DMS53 treated with DMSO at 0.1 percent for 48 hours (cell line): ENCODE data around the gene TUSC2.
A peak's percentile ranks its signal among the peaks of the same experiment; 100 is the strongest.

Experiments used
- DNase-seq: peaks from one replicate; lab custom pipeline; 2025; ENCODE audit not compliant: unreplicated experiment; lab: John Stamatoyannopoulos, UW

The TUSC2 gene

DNA sequence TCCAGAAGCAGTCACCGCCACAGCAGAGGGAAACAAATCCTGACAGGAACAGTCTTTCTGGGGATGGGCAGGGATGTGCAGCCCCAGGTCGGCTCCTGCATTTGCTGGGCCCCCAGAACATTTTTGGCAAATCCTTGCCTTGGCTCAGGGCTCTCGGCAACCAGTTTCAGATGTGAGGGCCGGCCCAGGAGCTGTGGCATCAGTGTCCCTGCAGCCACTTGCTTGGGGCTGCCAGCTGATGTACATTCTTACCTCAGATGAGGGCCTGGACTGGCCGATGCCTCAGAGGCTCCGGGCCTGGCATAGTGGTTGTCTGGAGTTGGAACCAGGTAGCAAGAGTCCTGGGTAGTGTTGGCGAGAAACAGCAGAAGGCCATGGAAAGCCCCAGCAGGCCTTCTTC lies 26.8 kb upstream of the TUSC2 start:
- no peak for DNase-seq

DNA sequence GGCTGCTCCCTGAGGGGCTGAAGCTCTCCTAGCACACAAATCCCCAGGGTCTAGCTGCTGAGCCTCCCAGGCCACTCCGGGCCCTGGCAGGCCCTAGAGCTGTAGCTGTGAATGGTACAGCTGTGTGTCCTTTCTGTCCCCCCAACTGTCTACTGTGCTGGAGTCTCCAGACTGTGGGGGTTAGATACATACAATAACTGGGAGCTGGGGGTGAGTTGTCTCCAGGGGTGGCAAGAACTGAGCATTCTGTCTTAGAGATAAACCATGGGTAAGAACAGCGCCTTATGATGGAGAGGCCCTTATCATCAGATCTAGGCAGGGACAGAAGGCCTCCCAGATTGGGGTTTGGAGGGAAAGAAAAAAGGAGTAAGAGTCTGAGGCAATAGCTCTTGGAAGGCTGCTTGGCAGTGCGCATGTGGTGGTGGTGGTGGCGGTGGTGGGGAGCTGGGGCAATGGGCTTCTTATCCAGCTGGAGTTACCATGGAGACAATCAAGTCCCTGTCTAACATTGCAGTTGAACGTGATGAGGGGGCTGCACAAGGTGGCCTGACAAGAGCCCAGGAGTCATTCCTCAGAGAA lies 26.3 kb upstream of the TUSC2 start:
- DNase-seq: no peak

DNA sequence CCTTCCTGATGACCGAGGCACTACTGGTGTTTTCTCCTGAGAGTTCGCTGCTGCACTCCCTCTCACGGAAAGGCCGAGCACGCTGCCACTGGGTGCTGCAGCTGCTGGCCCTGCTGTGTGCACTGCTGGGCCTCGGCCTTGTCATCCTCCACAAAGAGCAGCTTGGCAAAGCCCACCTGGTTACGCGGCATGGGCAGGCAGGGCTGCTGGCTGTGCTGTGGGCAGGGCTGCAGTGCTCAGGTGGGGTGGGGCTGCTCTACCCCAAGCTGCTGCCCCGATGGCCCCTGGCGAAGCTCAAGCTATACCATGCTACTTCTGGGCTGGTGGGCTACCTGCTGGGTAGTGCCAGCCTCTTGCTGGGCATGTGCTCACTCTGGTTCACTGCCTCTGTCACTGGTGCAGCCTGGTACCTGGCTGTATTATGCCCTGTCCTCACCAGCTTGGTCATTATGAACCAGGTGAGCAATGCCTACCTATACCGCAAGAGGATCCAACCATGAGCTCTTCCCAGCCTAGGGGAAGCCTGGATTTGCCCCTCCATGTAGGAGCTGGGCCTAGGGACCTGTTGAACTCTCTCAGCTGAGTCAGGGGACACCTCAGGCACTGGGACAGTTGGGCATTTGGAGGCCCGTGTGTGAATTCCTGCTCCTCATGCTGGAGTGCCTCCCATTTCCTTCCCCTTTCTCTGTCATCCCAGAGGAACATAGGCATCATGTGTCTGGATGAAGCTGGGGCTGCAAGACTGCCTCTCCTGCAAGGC lies 25.4 kb upstream of the TUSC2 start:
- DNase-seq: no peak

DNA sequence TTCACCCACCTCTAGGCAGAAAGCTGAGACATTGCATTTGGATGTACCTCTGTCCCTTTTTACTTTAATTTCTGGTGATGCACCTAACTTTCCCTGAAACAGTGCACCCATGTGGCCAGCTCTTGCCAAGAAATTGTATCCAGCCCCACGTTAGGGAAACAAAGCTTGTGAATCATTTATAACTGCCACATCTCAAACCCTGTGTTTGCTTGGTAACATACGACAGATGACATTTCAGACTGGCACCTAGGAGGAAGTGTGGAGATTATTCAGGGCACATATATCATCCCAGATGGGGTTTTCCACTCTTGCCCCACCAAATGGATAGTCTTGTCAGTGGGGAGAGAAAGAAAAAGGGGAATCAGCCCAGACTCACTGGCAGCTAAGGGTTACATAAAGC lies 24.8 kb upstream of the TUSC2 start:
- DNase-seq: no peak

DNA sequence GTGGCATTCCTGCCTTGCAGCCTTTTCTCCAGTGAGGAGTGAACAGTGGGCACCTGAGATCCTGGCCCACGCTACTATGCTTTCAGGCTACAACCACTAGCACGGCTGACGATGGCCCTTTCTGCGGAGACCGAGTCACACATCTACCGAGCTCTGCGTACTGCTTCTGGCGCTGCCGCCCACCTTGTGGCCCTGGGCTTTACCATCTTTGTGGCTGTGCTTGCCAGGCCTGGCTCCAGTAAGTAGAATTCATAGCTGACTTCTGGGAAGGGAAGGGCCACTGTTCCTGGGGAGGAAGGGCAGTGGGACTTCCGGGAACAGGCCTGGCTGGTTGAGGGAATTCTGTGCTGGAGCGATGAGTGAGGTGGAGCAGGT lies 23.3 kb upstream of the TUSC2 start:
- no peak for DNase-seq

DNA sequence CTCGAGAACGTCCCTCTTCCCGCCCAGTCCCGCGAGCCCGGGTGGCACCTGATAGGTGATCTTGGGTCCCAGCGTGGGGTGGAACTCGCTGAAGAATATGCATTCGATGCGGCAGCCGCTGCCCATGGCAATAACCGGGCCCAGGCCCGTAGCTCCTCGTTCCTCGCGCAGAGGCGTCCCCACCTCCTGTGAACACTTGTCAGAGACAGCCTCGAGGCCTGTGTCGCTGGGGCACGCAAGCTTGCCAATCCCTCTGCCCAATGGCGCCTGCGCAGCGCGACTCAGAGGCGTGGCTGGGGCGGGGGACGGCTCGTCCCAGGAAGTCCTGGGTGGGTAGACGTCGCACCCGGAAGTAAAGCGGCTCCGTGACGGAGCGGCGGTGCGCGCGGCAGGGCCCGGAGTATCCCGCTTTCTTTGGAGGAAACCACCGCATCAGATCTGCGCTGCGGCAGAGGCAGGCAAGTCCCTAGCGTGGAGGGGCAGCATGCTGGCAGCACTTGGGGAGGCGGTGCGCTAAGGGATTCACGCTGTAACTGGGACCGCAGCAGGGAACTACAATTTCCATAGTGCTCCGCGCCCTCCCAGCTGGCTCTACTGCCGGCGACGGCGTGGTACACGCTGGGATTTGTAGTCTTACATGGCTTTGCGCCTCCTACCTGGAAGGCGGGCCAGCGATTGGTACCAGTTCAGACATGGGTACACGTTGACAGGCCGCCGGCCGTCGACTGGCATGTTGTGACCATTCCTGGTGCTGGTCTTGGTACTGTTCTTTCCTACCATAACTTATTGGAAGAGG lies 22.7 kb upstream of the TUSC2 start, which contains the start of the genes CYB561D2 and NPRL2:
Gene CYB561D2, plus strand, starts transcription at position 336 of the 796 bp plus-strand sequence. CDS start 572 bp downstream, outside the sequence.
Gene NPRL2, minus strand, starts transcription at position 249 of the 796 bp plus-strand sequence. Its CDS starts 123 bp downstream, at position 126.
- DNase-seq: peak; percentile 51

DNA sequence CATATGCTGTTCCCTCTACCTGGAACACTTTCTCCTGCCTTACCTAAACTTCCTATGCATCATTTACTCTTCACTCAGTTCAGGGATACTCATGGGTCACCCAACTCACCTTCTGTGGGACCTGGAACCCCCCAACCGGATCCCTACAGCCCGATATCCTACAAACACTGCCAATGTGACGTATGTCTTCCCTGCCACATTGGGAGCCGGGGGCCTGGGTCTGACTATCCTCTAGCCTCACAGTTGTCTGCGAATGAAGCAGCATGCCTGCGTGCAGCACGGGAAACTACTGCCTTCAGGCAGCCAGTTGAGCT lies 22.1 kb upstream of the TUSC2 start:
- no peak for DNase-seq

DNA sequence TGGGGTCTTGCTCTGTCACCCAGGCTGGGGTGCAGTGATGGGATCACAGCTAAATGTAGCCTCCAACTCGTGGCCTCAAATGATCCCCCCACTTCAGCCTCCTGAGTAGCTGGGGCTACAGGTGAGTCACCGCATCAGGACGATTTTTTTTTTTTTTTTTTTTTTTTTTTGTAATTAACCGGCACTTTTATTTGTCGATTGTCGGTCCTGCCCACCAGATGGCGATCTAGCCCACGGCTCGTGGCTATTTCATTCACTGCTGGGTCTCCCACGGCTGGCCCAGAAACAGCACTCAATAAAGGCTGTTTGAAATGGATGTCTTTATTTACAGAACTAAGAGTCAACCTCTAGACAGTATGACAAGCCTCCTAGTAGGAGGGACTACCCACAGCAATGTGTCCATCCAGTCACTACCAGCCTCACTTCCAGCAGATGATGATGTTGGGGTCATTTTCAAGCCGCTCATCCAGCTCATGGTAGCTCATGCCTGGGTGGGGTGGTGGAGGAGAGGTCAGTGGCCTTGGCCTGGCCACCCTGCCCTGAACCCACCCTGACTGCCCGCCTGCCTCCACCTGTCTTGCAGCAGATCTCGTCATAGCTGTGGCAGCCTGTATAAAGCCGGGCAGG lies 19.3 kb upstream of the TUSC2 start:
- peak; percentile 44 for DNase-seq

DNA sequence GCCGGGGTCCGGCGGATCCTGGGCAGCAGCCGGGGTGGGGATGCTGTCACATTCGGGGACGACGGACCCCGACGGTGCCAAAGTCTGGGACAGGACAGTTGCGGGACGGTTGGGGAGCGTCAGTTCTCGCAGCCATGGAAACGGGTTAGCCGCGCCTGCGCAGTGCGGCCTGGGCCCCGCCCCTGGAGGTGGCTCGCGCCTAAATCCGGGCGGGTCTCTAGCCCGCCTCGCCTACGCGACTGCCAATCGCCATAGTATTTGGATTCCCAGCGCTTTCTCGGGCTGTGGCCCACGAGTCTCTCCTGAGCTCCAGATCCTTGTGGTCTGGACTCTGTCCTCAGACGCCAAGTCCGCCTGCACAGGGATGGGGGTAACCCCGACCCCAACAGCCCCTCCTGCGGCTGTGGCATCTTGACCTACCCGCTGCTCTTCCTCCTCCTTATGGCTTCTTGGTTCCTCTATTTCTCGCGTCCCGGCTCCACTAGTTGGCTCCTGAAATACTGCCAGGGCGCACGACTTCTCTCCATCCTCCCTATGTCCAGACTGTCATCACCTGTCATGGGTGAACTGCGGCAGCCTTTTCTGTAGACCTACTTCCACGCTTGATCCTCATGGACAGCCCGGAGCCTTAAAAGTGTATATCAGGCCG lies 17.7 kb upstream of the TUSC2 start, which contains the start of gene ZMYND10:
Gene ZMYND10, minus strand, starts transcription at position 147 of the 649 bp plus-strand sequence. CDS start 153 bp downstream, outside the sequence.
- DNase-seq: no peak

DNA sequence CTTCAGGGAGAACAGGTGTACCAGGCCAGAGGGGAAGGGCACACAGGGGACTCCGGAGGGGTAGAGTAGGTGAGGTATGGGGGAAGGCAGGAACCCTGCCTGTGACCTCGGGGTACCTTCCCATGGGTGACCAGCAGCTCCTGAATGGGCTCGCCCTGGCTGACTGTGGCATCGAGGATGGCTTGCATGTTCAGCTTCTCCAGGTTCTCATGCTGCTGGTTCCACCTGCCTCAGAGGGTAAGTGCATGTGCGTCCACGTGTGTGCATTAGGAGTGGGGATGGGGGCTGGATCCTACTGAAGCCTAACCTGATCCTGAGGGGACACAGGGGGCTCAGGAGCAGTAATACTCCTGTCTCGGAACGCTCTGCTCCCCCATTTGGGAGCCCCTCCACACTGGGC lies 17.0 kb upstream of the TUSC2 start:
- no peak for DNase-seq

DNA sequence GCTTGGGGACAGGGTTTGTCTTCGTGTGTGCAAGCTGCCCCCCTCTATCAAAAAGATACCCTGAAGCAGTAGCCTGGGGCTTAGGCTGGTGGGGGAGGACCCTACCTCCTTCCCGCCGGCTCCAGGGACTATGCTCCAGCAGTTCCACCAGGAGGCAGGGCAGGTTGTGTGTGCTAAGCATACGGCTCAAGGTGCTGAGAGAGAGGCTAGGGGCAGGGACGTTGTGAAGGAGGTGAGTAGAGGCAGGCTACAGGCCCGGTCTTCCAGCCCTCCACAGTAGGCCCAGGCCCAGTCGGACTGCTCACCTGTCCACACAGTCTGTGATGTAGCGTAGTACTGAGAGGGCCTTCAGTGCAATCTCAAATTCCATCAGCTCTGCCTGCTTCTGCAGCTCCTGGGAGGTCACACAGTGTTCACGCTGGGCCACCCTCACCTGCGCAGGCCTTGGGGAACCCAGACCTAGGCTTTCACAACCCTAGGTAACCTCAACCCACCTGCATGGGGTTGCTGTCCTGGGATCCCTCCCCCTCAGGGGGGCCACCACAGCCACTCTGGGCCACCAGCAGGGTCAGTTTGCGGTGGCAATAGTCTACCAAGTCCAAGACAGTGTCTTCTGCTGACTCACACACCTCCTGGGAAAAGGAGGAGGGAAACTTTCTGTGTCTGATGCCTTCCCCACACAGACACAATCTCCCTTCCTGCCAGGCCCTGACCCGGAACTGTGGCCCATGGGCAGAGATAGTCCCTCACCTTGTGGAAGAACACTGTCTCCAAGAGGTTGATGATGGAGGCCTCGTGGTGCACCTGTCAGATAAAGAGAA lies 15.0 kb upstream of the TUSC2 start:
- no peak for DNase-seq

DNA sequence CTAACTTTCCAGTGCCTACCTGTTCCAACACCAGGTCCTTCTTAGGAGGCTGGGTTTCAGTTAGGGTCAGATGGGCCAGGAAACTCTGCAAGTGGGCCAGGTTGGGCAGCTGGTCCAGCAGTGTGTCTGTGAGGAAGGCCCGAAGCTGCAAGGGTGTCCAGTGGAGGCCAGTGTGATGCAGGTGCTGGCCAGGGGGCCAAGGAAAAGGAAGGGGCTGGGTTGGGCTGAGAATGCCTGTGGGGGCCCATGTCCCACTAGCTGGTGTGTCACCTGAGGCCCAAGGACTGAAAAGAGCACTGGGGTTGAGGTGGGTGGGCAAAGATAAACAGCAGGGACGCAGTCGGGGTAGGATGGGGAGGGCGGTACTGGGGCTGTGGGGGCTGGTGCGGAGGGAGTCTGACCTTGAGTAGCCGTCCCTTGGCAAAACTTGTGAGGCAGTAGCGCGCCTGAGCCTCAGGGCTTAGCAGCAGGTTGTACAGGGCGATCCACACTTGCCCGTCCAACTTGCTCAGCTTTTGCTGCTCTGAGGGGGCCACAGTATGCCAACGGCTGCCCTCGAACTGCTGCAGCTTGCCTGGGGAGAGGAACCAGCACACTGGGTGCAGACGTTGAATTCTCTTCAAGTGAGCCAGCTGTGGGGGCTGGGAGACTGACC lies 14.1 kb upstream of the TUSC2 start:
- DNase-seq: no peak

DNA sequence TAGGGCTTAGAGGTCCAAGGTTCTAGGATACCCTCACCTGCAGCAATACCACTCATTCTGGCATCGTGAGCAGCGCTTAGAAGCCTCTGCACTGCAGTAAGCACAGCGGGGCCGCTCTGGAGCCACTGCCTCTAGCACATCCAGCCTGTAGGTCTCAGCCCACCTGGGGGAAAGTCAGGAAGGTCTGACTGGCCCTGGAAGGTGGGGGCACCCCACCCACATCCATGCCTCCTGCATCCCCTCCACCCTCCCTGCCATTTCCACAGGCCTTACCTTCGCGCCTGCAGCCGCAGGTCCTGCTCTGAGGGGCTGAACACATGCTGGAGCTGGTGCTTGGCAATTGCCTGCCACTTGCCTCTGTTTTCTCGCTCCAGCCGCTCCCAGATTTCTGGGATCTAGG lies 13.5 kb upstream of the TUSC2 start:
- no peak for DNase-seq

DNA sequence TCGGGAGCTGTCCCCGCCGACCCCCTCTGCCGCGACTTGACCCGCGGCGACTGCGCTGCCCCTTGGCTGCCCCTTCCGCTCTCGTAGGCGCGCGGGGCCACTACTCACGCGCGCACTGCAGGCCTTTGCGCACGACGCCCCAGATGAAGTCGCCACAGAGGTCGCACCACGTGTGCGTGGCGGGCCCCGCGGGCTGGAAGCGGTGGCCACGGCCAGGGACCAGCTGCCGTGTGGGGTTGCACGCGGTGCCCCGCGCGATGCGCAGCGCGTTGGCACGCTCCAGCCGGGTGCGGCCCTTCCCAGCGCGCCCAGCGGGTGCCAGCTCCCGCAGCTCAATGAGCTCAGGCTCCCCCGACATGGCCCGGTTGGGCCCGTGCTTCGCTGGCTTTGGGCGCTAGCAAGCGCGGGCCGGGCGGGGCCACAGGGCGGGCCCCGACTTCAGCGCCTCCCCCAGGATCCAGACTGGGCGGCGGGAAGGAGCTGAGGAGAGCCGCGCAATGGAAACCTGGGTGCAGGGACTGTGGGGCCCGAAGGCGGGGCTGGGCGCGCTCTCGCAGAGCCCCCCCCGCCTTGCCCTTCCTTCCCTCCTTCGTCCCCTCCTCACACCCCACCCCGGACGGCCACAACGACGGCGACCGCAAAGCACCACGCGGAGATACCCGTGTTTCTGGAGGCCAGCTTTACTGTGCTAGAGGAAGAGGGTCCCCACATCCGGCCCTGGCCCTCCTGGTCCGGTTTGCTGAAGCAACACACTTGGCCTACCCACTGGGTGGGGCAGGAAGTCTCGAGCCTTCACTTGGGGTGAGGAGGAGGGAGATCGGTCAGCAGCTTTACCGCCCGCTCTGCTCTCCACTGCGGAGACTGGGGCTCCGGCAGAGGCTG lies 12.7 kb upstream of the TUSC2 start, which contains the start of gene RASSF1:
Gene RASSF1, minus strand, starts transcription at position 389 of the 882 bp plus-strand sequence. Its CDS starts 31 bp downstream, at position 358.
- DNase-seq: no peak

DNA sequence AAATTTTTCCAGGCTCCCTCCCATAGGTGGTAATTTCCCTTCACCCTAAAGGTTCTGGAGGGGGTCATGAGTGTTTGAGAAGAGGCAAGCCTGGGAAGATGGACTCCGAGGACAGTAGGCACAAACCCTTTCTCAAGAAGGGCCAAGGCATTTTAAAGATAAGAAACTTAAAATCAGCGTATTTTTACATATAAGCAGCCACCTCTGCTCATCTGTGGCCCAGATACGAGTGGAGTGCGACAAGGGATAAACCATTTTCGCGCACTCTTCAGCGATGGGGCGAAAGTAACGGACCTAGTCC lies 12.1 kb upstream of the TUSC2 start:
- no peak for DNase-seq

DNA sequence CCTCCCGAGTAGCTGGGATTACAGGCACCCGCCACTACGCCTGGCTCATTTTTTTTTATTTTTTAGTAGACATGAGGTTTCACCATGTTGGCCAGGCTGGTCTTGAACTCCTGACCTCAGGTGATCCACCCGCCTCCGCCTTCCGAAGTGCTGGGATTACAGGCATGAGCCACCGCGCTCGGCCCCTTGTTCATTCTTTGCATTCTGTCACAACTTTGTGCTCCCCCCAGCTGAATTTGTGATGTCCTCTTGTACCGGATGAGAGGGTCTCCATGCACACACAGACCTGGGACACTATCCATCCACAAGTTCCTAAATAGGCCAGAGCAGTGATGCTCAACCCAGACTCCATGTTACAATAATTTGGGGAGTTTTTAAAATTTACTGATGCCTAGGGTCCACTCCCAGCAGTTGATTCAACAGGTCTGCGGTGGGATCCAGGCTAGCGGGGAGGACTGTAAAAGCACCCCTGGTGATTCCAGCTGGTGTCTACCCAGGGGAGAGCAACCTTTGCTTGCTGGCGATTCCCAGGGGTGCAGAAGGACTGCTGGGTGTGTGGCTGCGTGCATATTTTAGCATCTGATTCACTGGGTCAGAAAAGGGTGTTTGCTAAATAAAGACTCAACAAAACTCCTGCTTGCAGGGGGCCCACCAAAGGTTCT lies 11.6 kb upstream of the TUSC2 start:
- no peak for DNase-seq

DNA sequence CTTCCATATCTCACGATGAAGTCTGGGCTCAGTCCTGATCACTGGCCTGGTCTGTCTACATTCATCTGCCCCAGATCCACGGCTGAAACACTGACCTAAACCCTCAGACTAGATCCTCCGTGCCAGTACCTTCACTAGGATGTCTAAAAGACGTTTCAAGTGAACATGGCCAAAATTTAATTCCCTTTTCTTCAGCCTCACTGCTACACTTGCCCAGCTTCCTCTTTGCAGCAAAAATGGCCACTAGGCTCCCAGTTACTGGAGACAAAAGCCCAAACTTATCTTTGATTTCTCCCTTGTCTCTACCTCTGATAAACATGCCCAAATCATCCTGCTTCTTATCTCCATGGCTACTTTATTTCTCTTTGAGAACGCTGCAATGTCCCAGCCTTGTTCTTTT lies 10.9 kb upstream of the TUSC2 start:
- no peak for DNase-seq

DNA sequence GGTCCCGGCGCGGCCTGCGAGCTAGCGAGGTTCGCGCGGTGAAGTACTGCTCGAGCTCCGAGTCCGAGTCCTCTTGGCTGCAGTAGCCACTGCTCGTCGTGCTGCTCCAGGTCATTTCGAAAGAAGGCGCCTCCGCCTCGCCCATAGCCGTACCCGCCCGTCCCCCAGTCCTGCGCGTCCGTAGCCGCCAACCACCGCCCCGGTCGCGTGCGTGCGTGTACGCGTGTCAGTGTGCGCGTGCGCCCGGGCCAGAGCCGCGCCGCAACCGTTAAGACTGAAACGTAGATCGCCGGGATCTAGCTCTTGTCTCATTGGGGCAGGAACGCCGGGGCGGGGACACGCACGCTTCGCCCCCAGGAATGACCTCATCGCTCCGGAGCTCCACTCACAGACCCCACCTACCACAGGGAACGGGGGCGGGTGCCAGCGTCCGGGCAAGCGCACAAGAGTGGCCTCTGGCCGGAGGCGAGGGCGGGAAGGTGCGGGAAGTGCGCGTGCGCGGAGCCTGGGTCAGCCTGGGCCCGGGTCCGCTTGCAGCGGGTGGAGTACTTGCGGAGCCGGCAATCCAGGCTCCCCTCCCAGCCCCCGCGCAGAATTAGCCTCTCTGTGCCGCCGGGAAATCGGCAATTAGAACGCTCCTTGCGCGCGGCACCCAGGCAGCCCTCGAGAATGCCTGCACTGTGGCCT lies 9.3 kb upstream of the TUSC2 start:
- DNase-seq: peak; percentile 74
